NCI-H345 (cell line): ENCODE data around the gene FANCD2.
A peak's percentile ranks its signal among the peaks of the same experiment; 100 is the strongest.
"Not testable (repeated sequence)": the region's sequence is repeated elsewhere in the genome, so short reads cannot be mapped to it uniquely, and the experiment has no call there.

Experiments used
- DNase-seq: peaks from one replicate; lab custom pipeline; 2025; lab: John Stamatoyannopoulos, UW

Gene FANCD2

GRCh38 chr3:10106919-10107318 is 80.7 kb downstream of the FANCD2 start:
- no peak for DNase-seq

- no peak for DNase-seq
Observed at GRCh38 chr3:10108091-10108490, 81.9 kb downstream of the FANCD2 start, which contains the start of gene FANCD2OS. TSS of gene FANCD2OS (minus strand) at chr3:10108255. CDS start at chr3:10104774, 3,481 bp downstream.

- DNase-seq, result peak; percentile 90
Observed at GRCh38 chr3:10115326-10116137, 89.3 kb downstream of the FANCD2 start, which contains the start of gene BRK1. TSS of gene BRK1 (plus strand) at chr3:10115675. CDS start at chr3:10115702, 27 bp downstream.

- no peak for DNase-seq
Observed at GRCh38 chr3:10116138-10116460, 89.9 kb downstream of the FANCD2 start.

- DNase-seq, result no peak
Observed at GRCh38 chr3:10116928-10117327, 90.7 kb downstream of the FANCD2 start.

GRCh38 chr3:10119376-10119775 is 93.1 kb downstream of the FANCD2 start:
- DNase-seq, result no peak

- no peak for DNase-seq
Observed at GRCh38 chr3:10121064-10121463, 94.8 kb downstream of the FANCD2 start.

- DNase-seq, result no peak
Observed at GRCh38 chr3:10122724-10123123, 96.5 kb downstream of the FANCD2 start.

- DNase-seq, result not testable (repeated sequence)
Observed at GRCh38 chr3:10135872-10136271, 109.6 kb downstream of the FANCD2 start.

GRCh38 chr3:10136426-10137005 is 110.3 kb downstream of the FANCD2 start:
- no peak for DNase-seq

GRCh38 chr3:10137178-10137577 is 110.9 kb downstream of the FANCD2 start:
- no peak for DNase-seq

GRCh38 chr3:10140996-10141546 is 114.8 kb downstream of the FANCD2 start:
- no peak for DNase-seq

GRCh38 chr3:10142707-10143560 is 116.7 kb downstream of the FANCD2 start:
- no peak for DNase-seq

GRCh38 chr3:10145685-10146084 is 119.4 kb downstream of the FANCD2 start:
- DNase-seq, result no peak

GRCh38 chr3:10149226-10149625 is 123.0 kb downstream of the FANCD2 start:
- no peak for DNase-seq

- no peak for DNase-seq
Observed at GRCh38 chr3:10150987-10151386, 124.8 kb downstream of the FANCD2 start.
